ENCODE measurements around the gene UNCX.

Gene UNCX

GRCh38 chr7:1244700-1245523, 12.2 kb downstream of the UNCX start:
- no peak for DNase-seq

GRCh38 chr7:1245524-1246050, 12.9 kb downstream of the UNCX start:
- DNase-seq, result no peak

- no peak for DNase-seq
Observed at GRCh38 chr7:1246160-1246870, 13.6 kb downstream of the UNCX start.

GRCh38 chr7:1246871-1247526, 14.3 kb downstream of the UNCX start:
- no peak for DNase-seq

- no peak for DNase-seq
Observed at GRCh38 chr7:1247527-1248041, 14.9 kb downstream of the UNCX start.

- no peak for DNase-seq
Observed at GRCh38 chr7:1248143-1248915, 15.7 kb downstream of the UNCX start.

GRCh38 chr7:1248916-1249581, 16.4 kb downstream of the UNCX start:
- no peak for DNase-seq

- DNase-seq, result no peak
Observed at GRCh38 chr7:1249731-1250130, 17.1 kb downstream of the UNCX start.

GRCh38 chr7:1250901-1251300, 18.2 kb downstream of the UNCX start:
- no peak for DNase-seq

- no peak for DNase-seq
Observed at GRCh38 chr7:1251796-1252539, 19.3 kb downstream of the UNCX start.

GRCh38 chr7:1252540-1253090, 19.9 kb downstream of the UNCX start:
- no peak for DNase-seq

GRCh38 chr7:1253681-1254181, 21.1 kb downstream of the UNCX start:
- no peak for DNase-seq

- no peak for DNase-seq
Observed at GRCh38 chr7:1254281-1255079, 21.8 kb downstream of the UNCX start.

- no peak for DNase-seq
Observed at GRCh38 chr7:1255080-1255816, 22.6 kb downstream of the UNCX start.

- DNase-seq, result no peak
Observed at GRCh38 chr7:1255817-1256340, 23.2 kb downstream of the UNCX start.

GRCh38 chr7:1256621-1257020, 23.9 kb downstream of the UNCX start:
- DNase-seq, result no peak

- DNase-seq, result no peak
Observed at GRCh38 chr7:1257221-1257620, 24.5 kb downstream of the UNCX start.

- no peak for DNase-seq
Observed at GRCh38 chr7:1257863-1258262, 25.2 kb downstream of the UNCX start.

All from activated CD4-positive, alpha-beta T cell treated with anti-CD3 and anti-CD28 coated beads for 4 hours (primary cell).